Transverse colon (tissue), 4 donors: ENCODE results near the gene S100A3. TPM values are rescaled to one million over a fixed set of nuclear protein-coding genes. Genes with fewer than 3 reads are reported as not detected.
A peak's percentile ranks its signal among the peaks of the same experiment; 100 is the strongest.

Source experiments
- DNase-seq: peaks from one replicate; pipeline ENCODE4 v3.0.0-alpha.2; 2019
- H3K27ac ChIP-seq, 4 donors: fragments of 200-600 bp; sonication (generic); 2 replicates each; pipeline ENCODE4 v1.5.1; 2016 to 2018; ENCODE audit warnings: inconsistent platforms in 4 of 4
- H3K27me3 ChIP-seq: fragments of 200-600 bp; sonication (generic); 2 replicates; pipeline ENCODE4 v1.5.1; 2017; ENCODE audit warnings: inconsistent platforms
- H3K36me3 ChIP-seq, 4 donors: fragments of 200-600 bp; sonication (generic); 2 replicates each; pipeline ENCODE4 v1.5.1; 2017 to 2019; ENCODE audit warnings: inconsistent platforms in 4 of 4
- H3K4me1 ChIP-seq, 4 donors: fragments of 200-600 bp; sonication (generic); 2 replicates each; pipeline ENCODE4 v1.5.1; 2017 to 2020; ENCODE audit warnings: inconsistent platforms in 4 of 4
- H3K4me3 ChIP-seq, 4 donors: fragments of 200-600 bp; sonication (generic); 1 replicate in 1 of 4; 2 replicates in 3 of 4; pipeline versions ENCODE4 v1.5.1 to v1.6.1; 2017 to 2019; ENCODE audit warnings: inconsistent platforms in 4 of 4
- H3K9me3 ChIP-seq, 2 donors: fragments of 200-600 bp; sonication (generic); 2 replicates each; pipeline ENCODE4 v1.5.1; 2017 to 2019; ENCODE audit warnings: inconsistent platforms in 2 of 2
- EP300 ChIP-seq: sonication (generic); formaldehyde crosslinking; IDR thresholded peaks from one replicate; pipeline ENCODE4 v1.6.1; 2017; ENCODE audit warnings: antibody characterized with exemption, low read depth
- POLR2A ChIP-seq: fragments of 450-650 bp; IDR thresholded peaks from one replicate; pipeline ENCODE4 v1.6.1; 2016; ENCODE audit warnings: antibody characterized with exemption, mild to moderate bottlenecking, moderate library complexity
- POLR2AphosphoS5 ChIP-seq, 3 donors: sonication (generic); formaldehyde crosslinking; IDR thresholded peaks; one replicate each; pipeline ENCODE4 v1.6.1; 2016; ENCODE audit warnings: antibody characterized with exemption in 3 of 3
- WGBS, 2 donors: methylation state at CpG; one replicate each; pipeline ENCODE4 v1.1.5; 2018; ENCODE audit warnings: low coverage in 1 of 2; 5-methylcytosine and 5-hydroxymethylcytosine counted together
- in situ Hi-C, 4 donors: fragments of 200-750 bp; cut with MboI; loops; one replicate each; pipeline versions ENCODE4 v1.15.0 to v1.15.1; 2017; ENCODE audit warnings: low sequenced_read_pairs in 3 of 4, low pct_ligation_motif_present in 1 of 4, low pct_unique_long_range_greater_than_20kb in 1 of 4
- intact Hi-C: fragments of 100-400 bp; cut with DNase I; formaldehyde crosslinking; loops from one replicate; pipeline ENCODE4 v1.15.1; 2023; ENCODE audit warnings: low total_unique reads
- total RNA-seq, 4 donors: library from RNA; depleted of rRNA; stranded (reverse); fragments of >200 nt; gene quantifications; one replicate each; pipeline ENCODE4 v1.1.0, GENCODE V29; 2016
- TF ChIP-seq, protein P1 (sequence below), 5 experiments: fragments of 200-600 bp in 3 of 5; fragments of 450-650 bp in 2 of 5; sonication (generic) in 3 of 5; IDR thresholded peaks; 1 replicate in 2 of 5; 2 replicates in 3 of 5; pipeline ENCODE4 v1.5.1; 2016 to 2017; ENCODE audit warnings: antibody characterized with exemption in 5 of 5, inconsistent platforms in 3 of 5, mild to moderate bottlenecking in 2 of 5, moderate library complexity in 1 of 5

Gene S100A3
- total RNA-seq, 4 donors from 2014 or later = 0.64 TPM; not detected in 3

DNA sequence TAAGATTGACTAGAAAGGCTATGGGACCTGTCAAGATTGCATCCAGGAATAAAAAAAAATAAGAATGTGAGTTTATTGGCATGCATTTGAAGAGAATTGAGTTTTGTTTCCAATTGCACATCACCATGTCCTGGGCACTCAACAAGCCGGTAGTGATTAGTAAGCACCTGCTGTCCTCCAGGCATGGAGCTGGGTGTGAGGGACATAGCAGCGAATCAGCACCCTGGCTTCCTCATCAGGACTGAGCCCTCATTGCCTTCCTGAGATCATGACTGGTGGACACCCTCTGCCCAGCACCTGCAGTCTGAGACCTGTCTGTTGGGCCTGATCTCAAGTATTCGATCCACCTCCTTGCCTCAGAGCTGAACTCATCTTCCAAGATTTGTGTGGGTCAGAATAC lies 40.0 kb downstream of the S100A3 start:
- TF ChIP-seq EP300 (no peak), POLR2AphosphoS5 (IDR thresholded peaks at IDR 0.05) (no peak), POLR2A (no peak)
- TF ChIP-seq, protein P1, sequence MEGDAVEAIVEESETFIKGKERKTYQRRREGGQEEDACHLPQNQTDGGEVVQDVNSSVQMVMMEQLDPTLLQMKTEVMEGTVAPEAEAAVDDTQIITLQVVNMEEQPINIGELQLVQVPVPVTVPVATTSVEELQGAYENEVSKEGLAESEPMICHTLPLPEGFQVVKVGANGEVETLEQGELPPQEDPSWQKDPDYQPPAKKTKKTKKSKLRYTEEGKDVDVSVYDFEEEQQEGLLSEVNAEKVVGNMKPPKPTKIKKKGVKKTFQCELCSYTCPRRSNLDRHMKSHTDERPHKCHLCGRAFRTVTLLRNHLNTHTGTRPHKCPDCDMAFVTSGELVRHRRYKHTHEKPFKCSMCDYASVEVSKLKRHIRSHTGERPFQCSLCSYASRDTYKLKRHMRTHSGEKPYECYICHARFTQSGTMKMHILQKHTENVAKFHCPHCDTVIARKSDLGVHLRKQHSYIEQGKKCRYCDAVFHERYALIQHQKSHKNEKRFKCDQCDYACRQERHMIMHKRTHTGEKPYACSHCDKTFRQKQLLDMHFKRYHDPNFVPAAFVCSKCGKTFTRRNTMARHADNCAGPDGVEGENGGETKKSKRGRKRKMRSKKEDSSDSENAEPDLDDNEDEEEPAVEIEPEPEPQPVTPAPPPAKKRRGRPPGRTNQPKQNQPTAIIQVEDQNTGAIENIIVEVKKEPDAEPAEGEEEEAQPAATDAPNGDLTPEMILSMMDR (IDR thresholded peaks at IDR 0.05) = no peak
- Histone ChIP-seq H3K4me1 (peaks cover 0 to 29% (median 7%) of the 10 kb centered on the region in 4 donors), H3K36me3 (no peaks in the 10 kb centered on the region), H3K27me3 (no peaks in the 10 kb centered on the region), H3K9me3 (no peaks in the 10 kb centered on the region), H3K27ac (no peak overlapping the region), H3K4me3 (no peak overlapping the region)
- no peak for DNase-seq
- WGBS, 2 donors = 86 to 100% methylated on average over 1 to 3 of the region's 3 CpGs
- in situ Hi-C loops = loop anchor here in 3 of 4 donors (10.0 to 25.0 kb wide), 3 partner anchors 228 to 478 kb away; partner anchors contain the start of genes JTB (in 3 of the 3), RAB13 (in 3 of the 3), RPS27 (in 3 of the 3) and INTS3 (in 1 of the 3)
- intact Hi-C loops = no loop called here

DNA sequence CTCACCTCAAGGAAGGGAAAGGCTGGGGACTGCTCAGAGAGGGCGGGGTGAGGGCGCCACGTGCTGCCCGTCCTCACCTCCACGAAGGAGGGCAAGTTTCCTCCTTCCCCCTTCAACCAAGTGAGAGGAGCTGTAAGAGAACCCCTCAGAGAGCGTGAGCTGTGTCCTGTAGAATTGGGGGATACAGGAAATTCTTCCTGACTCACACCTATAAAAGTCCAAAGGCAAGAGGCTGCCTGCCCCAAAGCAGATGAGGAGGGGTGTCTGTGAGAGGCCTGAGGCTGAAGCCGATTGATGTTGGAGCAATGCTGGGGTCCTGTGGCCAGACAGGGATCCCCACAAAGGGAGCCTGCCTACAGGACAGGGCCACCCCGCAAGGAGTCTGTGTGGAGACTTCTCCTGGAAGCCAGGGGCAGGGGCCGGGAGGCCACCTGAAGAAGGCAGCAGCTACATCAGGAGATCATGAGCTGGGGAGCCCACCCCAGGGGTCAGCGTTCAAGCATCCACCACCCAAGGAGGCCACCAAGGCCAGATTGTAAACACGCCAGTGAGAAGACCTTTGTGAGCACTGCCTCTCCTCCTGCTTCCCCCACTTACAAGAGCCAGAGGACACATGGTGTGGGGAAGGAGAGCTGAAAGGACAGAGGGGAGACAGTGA lies 41.0 kb downstream of the S100A3 start:
- Histone ChIP-seq H3K4me1 (peaks cover 0 to 29% (median 7%) of the 10 kb centered on the region in 4 donors), H3K4me3 (no peak overlapping the region), H3K27me3 (no peaks in the 10 kb centered on the region), H3K27ac (peak overlapping the region; percentile 68 to 79 (median 77)), H3K9me3 (no peaks in the 10 kb centered on the region), H3K36me3 (no peaks in the 10 kb centered on the region)
- DNase-seq = no peak
- intact Hi-C loops (loop anchor here (1.0 kb wide), 1 partner anchor 41 kb away; the partner anchor contains the start of gene S100A3), in situ Hi-C loops (loop anchor here in 3 of 4 donors (10.0 to 25.0 kb wide), 3 partner anchors 229 to 479 kb away; partner anchors contain the start of genes JTB (in 3 of the 3), RAB13 (in 3 of the 3), RPS27 (in 3 of the 3) and INTS3 (in 1 of the 3))
- WGBS, 2 donors = 81% methylated on average over 11 of the region's 11 CpGs; no CpG with 5 or more reads in 1 of the 2 donors
- TF ChIP-seq, protein P1 (IDR thresholded peaks at IDR 0.05) = no peak
- TF ChIP-seq POLR2A = no peak
- TF ChIP-seq POLR2AphosphoS5 (IDR thresholded peaks at IDR 0.05) = no peak
- TF ChIP-seq EP300 = no peak

DNA sequence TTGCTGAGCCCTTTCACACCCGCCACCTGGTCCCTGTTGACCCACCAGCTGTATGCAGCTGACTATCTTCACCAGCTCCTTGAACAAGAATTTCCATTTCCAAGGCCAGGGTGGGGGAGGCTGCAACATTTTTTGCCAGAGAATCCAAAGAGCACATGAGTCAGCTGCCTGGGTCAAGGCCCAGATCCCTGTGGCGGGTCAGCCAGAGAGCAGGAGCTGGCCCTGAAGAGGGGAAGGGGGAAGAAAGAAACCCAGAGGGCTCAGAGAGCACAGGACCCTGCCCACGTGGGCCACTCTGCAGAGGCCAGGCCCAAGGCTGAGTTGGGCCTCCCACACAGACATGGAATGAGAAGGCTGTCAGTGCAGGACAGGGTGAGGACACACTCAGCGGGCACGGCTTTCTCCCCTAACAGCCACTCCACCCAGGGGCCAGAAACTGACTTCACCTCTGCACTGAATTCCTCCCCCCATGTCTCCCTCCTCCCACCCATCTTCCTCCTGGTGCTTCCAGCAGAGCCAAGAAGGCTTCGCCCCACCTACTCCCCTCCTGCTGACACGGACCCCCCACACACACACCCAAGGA lies 42.1 kb downstream of the S100A3 start:
- WGBS, 2 donors = 52% methylated on average over 7 of the region's 7 CpGs; no CpG with 5 or more reads in 1 of the 2 donors
- no peaks in the 10 kb centered on the region for H3K36me3 ChIP-seq
- intact Hi-C loops = no loop called here
- H3K27me3 ChIP-seq = no peaks in the 10 kb centered on the region
- peak; percentile 82 to 91 (median 91) for TF ChIP-seq POLR2AphosphoS5 (IDR thresholded peaks at IDR 0.05)
- TF ChIP-seq, protein P1 (IDR thresholded peaks at IDR 0.05) = no peak
- no peak overlapping the region for H3K4me3 ChIP-seq
- in situ Hi-C loops = loop anchor here in 3 of 4 donors (10.0 to 25.0 kb wide), 3 partner anchors 230 to 480 kb away; partner anchors contain the start of genes JTB (in 3 of the 3), RAB13 (in 3 of the 3), RPS27 (in 3 of the 3) and INTS3 (in 1 of the 3)
- peak overlapping the region; percentile 68 to 79 (median 77) for H3K27ac ChIP-seq
- H3K4me1 ChIP-seq = peaks cover 0 to 21% (median 7%) of the 10 kb centered on the region in 4 donors
- no peaks in the 10 kb centered on the region for H3K9me3 ChIP-seq
- peak; percentile 67 for DNase-seq

DNA sequence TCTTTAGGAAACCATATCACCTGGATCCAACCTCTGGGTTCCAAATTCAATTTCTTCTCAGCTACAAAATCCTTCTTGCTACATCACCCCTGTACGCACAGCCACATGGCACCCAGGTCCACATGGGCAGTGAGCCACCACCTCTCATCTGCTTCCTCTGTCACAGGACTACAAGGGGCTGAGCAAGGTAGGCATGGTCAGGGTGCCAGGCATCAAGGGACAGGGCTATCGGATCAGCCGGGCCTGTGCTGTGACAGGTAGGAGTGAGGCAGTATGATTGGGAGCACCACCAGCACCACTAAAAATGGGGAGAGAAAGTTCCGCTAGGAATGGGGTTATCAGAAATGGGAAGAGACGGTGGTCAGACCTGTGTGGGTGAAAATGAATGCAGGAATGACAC lies 42.7 kb downstream of the S100A3 start:
- Histone ChIP-seq H3K27ac (peak overlapping the region; percentile 26 to 79 (median 77)), H3K36me3 (no peaks in the 10 kb centered on the region), H3K4me3 (no peak overlapping the region), H3K27me3 (no peaks in the 10 kb centered on the region), H3K9me3 (no peaks in the 10 kb centered on the region), H3K4me1 (peaks cover 0 to 18% (median 7%) of the 10 kb centered on the region in 4 donors)
- intact Hi-C loops (no loop called here), in situ Hi-C loops (loop anchor here in 3 of 4 donors (10.0 to 25.0 kb wide), 3 partner anchors 231 to 481 kb away; partner anchors contain the start of genes JTB (in 3 of the 3), RAB13 (in 3 of the 3), RPS27 (in 3 of the 3) and INTS3 (in 1 of the 3))
- WGBS, 2 donors = 89% methylated on average over 5 of the region's 5 CpGs; no CpG with 5 or more reads in 1 of the 2 donors
- TF ChIP-seq, protein P1 (IDR thresholded peaks at IDR 0.05) = no peak
- no peak for TF ChIP-seq EP300
- TF ChIP-seq POLR2A = no peak
- TF ChIP-seq POLR2AphosphoS5 (IDR thresholded peaks at IDR 0.05) = no peak
- DNase-seq = no peak
